RWPE2 (cell line): Measurements from ENCODE around the gene DIP2C.

Experiments
- ATAC-seq: fragments of 200-7000 bp; cut with Tn5 transposase; 3 replicates; pipeline ENCODE4 v1.9.1; 2021; ENCODE audit warnings: low read depth
- DNase-seq: peaks from one replicate; pipeline ENCODE4 v3.0.0-alpha.2; 2020; ENCODE audit warnings: low spot score
- H3K27ac ChIP-seq: fragments of 450-650 bp; 2 replicates; pipeline ENCODE4 v1.5.1; 2017; ENCODE audit warnings: mild to moderate bottlenecking; ENCODE audit not compliant: poor library complexity, severe bottlenecking
- H3K27me3 ChIP-seq: fragments of 250-450 bp; sonication (Bioruptor Pico); 2 replicates; pipeline ENCODE4 v1.5.1; 2021; ENCODE audit warnings: mild to moderate bottlenecking, moderate library complexity; ENCODE audit not compliant: insufficient read depth, poor library complexity, severe bottlenecking
- H3K36me3 ChIP-seq: fragments of 250-450 bp; sonication (Bioruptor Pico); 2 replicates; pipeline ENCODE4 v1.5.1; 2020; ENCODE audit warnings: low read depth, mild to moderate bottlenecking, moderate library complexity
- H3K4me1 ChIP-seq: fragments of 250-450 bp; sonication (Bioruptor Pico); 2 replicates; pipeline ENCODE4 v1.5.1; 2021; ENCODE audit warnings: mild to moderate bottlenecking, moderate library complexity; ENCODE audit not compliant: insufficient read depth, poor library complexity, severe bottlenecking
- H3K4me3 ChIP-seq: fragments of 250-450 bp; sonication (Bioruptor Pico); 2 replicates; pipeline ENCODE4 v1.5.1; 2021; ENCODE audit warnings: mild to moderate bottlenecking, moderate library complexity; ENCODE audit not compliant: severe bottlenecking
- H3K9me3 ChIP-seq: fragments of 250-450 bp; sonication (Bioruptor Pico); 2 replicates; pipeline ENCODE4 v1.5.1; 2021; ENCODE audit warnings: mild to moderate bottlenecking, moderate library complexity; ENCODE audit not compliant: severe bottlenecking
- CTCF ChIP-seq: fragments of 450-650 bp; IDR thresholded peaks from one replicate; pipeline ENCODE4 v1.5.1; 2017; ENCODE audit warnings: mild to moderate bottlenecking, moderate library complexity; ENCODE audit not compliant: poor library complexity, severe bottlenecking

Gene DIP2C

GRCh38 chr10:664301-664700 is 25.2 kb downstream of the DIP2C start:
- DNase-seq (no peak), ATAC-seq (no peak)
- H3K27ac ChIP-seq = no peak overlapping the region
- H3K9me3 ChIP-seq = no peaks in the 10 kb centered on the region
- TF ChIP-seq CTCF = no peak
- H3K36me3 ChIP-seq = no peaks in the 10 kb centered on the region
- H3K4me1 ChIP-seq = no peaks in the 10 kb centered on the region
- no peak overlapping the region for H3K4me3 ChIP-seq
- no peaks in the 10 kb centered on the region for H3K27me3 ChIP-seq

GRCh38 chr10:663831-664251 is 25.6 kb downstream of the DIP2C start:
- no peak for ATAC-seq

GRCh38 chr10:663466-663751 is 26.1 kb downstream of the DIP2C start:
- H3K27me3 ChIP-seq = no peaks in the 10 kb centered on the region
- no peak for ATAC-seq

More at GRCh38 chr10:663831-664251, 25.6 kb downstream of the DIP2C start:
- no peak for DNase-seq
- Histone ChIP-seq H3K9me3 (no peaks in the 10 kb centered on the region), H3K27ac (no peak overlapping the region), H3K36me3 (no peaks in the 10 kb centered on the region), H3K27me3 (no peaks in the 10 kb centered on the region), H3K4me3 (no peak overlapping the region), H3K4me1 (no peaks in the 10 kb centered on the region)
- no peak for TF ChIP-seq CTCF

GRCh38 chr10:662686-663465 is 26.6 kb downstream of the DIP2C start:
- Histone ChIP-seq H3K36me3 (no peaks in the 10 kb centered on the region), H3K9me3 (no peaks in the 10 kb centered on the region), H3K27ac (no peak overlapping the region), H3K27me3 (no peaks in the 10 kb centered on the region), H3K4me3 (no peak overlapping the region), H3K4me1 (no peaks in the 10 kb centered on the region)
- ATAC-seq (no peak), DNase-seq (no peak)
- no peak for TF ChIP-seq CTCF

More at GRCh38 chr10:663466-663751, 26.1 kb downstream of the DIP2C start:
- TF ChIP-seq CTCF = no peak
- Histone ChIP-seq H3K36me3 (no peaks in the 10 kb centered on the region), H3K9me3 (no peaks in the 10 kb centered on the region), H3K4me1 (no peaks in the 10 kb centered on the region), H3K4me3 (no peak overlapping the region), H3K27ac (no peak overlapping the region)
- no peak for DNase-seq

- no peaks in the 10 kb centered on the region for H3K9me3 ChIP-seq
- no peak overlapping the region for H3K4me3 ChIP-seq
- no peak for TF ChIP-seq CTCF
- H3K27me3 ChIP-seq = no peaks in the 10 kb centered on the region
- ATAC-seq (no peak), DNase-seq (no peak)
- H3K27ac ChIP-seq = no peak overlapping the region
- H3K4me1 ChIP-seq = no peaks in the 10 kb centered on the region
- H3K36me3 ChIP-seq = no peaks in the 10 kb centered on the region
Measured at GRCh38 chr10:662223-662605, 27.3 kb downstream of the DIP2C start.
